Eye (tissue), 1 donor: ENCODE measurements around the gene CD47.
A peak's percentile ranks its signal among the peaks of the same experiment; 100 is the strongest.

Source experiments
- DNase-seq: peaks from one replicate; pipeline ENCODE4 v3.0.0-alpha.2; 2015

The CD47 gene

DNA sequence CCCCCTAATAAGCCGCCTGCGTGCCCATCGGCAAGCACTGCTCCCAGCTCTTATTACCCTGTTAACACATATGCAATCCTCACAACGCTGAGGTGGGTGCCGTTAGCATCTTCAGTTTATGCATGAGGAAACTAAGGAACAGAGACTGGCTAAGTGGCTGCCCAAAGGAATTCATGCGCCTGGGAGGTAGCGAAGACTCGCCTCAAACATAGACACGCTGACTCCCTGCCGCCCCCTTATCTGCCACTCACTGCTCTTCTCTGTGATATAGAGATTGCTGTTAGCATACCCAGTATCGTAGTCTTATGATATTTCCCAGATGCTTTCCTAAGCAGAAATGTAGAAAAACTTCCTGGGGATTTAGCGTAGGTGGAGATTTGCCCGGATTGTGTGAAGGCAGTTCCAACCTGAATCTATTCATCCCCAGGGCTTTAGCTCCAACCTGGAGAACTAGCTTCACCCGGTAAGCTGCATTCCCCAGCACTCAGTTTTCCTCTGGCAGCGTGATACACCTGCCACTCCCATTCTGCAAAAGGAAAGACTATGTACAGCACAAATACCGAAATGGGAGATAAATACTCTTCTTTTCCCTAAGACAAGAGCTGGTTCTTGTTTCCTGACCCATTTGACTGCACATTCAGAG, 23.7 kb upstream of the CD47 start:
- peak; percentile 20 for DNase-seq

DNA sequence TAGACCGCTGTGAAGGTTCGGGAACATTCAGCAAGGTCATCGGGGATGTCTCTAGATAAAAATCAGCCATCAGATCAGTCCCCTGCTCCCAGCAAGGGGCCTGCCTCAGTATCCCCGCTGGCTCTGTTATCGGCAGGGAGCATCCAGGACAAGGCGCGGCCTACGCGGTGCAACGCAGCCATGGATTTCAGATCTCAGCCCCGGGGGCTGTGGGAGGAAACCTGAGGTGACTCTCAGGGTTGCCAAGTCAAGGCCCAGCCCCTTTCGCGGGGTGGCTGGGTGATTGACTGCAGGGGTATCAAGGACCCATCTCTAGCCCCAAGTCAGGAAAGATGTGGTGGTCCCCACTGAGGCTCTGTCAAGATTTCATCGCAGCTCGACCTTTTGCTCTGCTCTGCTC, 23.1 kb upstream of the CD47 start:
- no peak for DNase-seq

- no peak for DNase-seq
These were observed 20.1 kb upstream of the CD47 start for GRCh38 chr3:108110934-108111333.

DNA sequence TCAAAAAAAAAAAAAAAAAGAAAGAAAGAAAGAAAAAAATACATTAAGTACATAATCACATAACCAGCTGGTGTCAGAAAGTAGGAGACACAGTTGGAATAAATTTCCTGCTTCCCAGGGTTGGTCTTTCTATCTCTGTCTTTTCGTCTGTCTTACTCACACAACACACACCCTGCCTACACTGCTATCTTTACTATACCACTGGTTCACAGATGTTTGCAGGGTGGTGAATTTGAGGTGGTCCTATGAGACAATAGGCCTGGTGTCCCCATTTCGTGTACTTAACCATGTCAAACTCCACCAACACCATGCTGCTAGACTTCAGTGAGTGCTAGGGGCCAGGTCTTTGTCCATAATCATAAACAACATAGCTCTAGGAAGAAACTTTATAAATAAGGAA, 17.6 kb upstream of the CD47 start:
- DNase-seq = no peak

- no peak for DNase-seq
These were observed 15.6 kb upstream of the CD47 start for GRCh38 chr3:108106449-108106848.

DNA sequence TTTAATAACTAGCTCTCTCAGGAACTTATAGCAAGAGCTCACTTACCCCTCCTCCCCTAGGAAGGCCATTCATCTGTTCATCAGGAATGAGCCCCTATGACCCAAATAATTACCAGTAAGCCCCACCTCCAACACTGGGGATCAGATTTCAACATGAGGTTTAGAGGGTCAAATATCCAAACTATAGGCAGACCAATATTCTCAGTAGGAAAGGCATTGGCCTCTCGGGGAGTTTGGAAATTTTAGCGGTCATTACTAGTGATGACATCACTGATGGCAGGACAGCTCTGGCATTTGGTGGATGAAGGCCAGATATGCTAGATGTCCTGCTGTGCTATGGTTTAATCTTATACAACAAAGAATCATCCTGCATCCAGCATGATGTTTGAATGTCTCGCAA, 15.2 kb upstream of the CD47 start:
- DNase-seq = no peak

DNA sequence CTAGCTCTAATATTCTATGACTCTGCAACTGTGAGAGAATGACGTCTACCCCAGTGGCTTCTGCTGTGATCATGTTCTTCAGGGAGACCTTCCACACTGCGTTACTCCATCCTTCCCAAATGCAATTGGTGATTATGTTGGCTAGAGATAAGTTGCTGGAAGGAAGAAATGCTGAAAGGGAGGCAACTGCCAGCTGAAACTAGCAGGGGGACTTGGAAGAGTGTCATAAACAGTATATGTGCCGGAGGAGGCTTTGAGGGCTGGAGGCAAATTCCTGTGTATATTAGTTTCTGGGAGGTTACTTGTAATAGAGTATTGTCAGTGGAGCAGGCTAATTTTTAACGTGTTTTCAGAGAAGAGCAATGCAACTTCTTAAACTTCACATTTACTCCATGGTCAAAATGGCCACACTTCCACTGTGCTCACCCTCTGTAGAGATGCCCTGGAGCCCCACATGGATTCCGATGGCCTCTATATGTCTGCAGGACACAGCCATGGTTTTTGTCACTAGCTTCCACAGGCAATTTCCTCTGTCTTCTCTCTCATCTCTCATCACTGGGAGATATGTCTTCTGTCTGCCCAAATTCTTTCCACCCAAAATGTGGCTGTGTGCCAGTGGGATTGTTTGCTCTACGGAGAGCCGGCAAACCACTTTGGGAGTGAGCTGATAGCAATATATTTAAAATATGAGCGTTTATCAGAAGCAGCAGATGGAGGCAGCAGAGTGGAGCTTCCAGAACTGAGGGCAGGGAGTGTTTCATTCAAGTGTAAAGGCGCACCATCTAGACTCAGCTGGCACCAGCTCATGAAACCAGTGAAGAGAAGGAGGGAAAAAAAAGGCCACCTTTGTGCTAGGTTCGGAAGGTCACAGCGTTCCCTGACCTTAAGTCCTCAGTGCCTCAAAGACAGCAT, 13.3 kb upstream of the CD47 start:
- peak; percentile 45 for DNase-seq

- no peak for DNase-seq
These were observed 12.4 kb upstream of the CD47 start for GRCh38 chr3:108103040-108103751.

DNA sequence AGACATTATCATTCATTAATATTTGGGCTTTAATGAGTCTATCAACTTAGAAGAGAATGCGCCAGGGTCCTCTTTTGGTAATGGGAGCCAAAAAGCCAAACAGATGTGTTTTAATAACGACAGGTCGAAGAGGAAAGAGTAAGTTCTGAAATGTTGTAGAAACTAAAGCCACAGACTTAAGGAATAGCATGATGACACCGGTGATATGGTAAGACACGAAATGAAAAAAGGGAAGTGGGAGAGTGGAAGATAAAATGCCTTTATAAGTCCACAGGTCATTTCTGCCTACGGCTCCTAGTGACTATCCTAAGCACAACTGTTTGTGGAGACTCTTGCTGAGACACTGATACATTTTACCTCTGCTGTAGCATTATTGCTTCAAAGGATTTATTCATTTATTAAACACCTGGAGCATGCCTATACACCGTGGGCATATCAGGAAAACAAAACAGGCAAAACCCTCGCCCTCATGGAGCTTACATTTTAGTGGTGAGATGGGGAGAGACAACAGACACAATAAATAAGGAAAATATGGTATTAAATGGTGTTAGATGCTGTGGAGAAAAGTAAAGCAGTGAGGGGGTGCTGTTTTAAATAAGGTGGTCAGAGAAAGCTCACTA, 11.7 kb upstream of the CD47 start:
- DNase-seq = no peak

DNA sequence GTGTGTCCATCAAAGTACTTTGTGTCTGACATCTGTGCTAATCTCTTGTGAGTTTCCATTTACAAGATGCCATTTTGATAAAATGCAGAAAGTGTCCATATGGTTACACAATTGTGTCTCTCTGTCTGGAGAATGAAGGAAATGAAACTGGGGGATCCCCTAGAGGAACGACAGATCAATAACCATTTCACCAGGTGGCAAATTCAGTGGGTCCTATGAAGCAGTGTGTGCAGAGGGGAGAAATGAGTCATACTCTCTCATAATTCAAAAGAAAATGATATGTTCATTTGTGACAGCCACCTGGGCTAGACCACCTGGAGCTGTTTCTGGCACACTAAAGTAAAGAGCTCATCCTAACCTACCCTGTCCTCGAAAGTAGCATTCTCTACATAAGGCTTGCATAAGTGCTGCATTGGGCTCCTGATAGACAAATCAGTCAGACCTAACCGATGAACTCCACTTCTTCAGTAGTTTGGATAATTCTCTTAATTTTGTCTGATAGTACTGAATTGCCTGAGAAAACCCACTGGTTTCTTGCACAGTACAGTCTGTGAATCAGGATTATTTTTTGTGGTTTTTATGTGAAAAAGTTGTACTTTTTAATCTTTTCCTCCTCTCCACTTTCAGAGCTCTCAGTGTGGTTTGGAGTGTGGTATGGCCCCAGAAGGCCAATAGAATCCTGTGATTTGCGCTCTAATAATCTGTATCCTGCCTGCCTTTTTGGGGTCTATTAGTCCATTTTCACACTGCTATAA, 10.3 kb upstream of the CD47 start:
- DNase-seq = no peak

GRCh38 chr3:108099679-108100428, 9.0 kb upstream of the CD47 start:
- DNase-seq = no peak

- DNase-seq = no peak
These were observed 8.4 kb upstream of the CD47 start for GRCh38 chr3:108099244-108099643.

DNA sequence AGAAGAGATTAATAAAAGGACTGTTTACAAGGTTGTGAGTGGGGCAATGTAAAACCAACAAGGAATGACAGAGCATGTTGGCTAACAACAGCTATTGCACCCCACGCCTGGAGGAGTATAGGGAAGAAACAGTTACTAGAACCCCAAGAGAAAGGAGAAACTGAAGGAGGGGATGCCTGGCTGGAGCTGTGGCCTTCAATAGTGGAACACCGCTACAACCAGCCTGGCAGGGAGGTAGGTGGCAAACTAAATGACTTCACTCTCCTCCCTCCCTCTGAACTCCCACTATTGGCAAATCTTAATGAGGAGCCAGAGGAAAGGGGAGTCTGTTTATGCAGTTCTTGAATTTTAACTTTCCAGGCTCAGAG, 7.2 kb upstream of the CD47 start:
- no peak for DNase-seq

- no peak for DNase-seq
These were observed 6.6 kb upstream of the CD47 start for GRCh38 chr3:108097322-108098002.

GRCh38 chr3:108096532-108097321, 5.9 kb upstream of the CD47 start:
- no peak for DNase-seq

GRCh38 chr3:108093616-108094015, 2.8 kb upstream of the CD47 start:
- no peak for DNase-seq

DNA sequence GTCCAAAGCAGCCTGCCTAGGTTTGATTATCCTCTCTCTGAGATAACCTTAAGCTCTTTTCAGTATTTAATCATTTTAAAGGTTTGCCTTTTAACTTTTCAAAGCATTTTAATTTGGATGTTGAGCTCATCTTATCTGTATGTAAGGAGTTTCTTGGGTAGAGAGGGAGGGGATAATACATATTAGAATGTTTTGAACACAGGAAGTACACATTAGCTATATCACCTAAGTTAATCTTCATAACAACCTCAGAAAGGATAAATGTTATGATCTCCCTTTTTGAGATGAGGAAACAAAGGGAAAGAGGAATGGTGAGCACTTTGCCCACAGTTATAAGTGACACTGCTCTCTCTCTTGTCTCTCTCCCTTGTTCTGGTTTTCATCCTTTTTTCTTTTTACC, 2.2 kb upstream of the CD47 start:
- DNase-seq = no peak

GRCh38 chr3:108092501-108092900, 1.7 kb upstream of the CD47 start:
- DNase-seq = peak; percentile 75

DNA sequence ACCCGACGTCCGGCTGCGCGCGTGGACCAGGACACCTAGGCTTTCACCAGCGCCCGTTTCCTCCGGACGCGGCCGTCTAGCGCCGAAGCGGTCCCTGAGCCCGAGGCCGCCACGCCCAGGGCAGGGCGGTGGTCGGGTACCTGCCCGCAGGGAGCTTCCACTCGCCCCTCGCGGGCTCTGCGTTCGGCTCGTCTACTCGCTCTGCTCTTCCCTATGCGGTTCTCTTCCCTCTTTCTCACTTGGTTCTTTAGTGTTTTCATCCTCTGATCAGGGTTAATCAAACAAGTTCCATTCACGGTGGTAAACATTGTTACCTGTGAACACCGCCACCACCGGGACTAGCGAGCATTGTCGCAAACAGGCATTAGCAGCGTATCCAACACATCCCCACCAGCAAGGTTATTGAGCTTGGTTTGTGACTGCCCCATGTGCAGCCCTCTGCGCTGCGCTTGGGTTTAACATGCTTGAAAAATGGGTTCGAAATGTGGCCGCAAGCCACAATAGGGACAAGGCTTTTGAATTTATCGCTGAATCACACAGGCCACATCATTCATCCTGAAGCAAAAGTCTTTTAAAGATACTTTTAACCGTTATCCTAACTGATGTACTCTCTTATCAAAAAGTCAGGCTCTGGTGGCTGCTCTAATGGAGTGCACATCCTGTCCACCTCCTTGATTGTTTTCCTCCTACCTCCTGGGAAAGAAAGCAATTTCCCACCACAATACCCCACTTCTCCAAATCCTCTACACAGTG, 843 bp upstream of the CD47 start:
- DNase-seq = peak; percentile 39
